ENCODE data around the gene SPATA3. TPM values are rescaled to one million over a fixed set of nuclear protein-coding genes. Genes with fewer than 3 reads are reported as not detected.
A peak's percentile ranks its signal among the peaks of the same experiment; 100 is the strongest.

Gene SPATA3
- total and polyA plus RNA-seq, 2 of the 8 experiments (the other 6 are each of a cell fraction or from before 2014, with no cell fraction given) = not detected

GRCh38 chr2:231056453-231057416 lies 60.8 kb downstream of the SPATA3 start, which contains the start of gene PSMD1:
Gene PSMD1 (plus strand): TSS chr2:231056867. CDS start chr2:231057026, 159 bp downstream.
- peak; percentile 77 for FAIRE-seq
- no peak for TF ChIP-seq CBX8 (IDR thresholded peaks at IDR 0.05; ENCODE audit: borderline replicate concordance, low read depth, low read length)
- TF ChIP-seq POU5F1 (IDR thresholded peaks at IDR 0.05; ENCODE audit: low read depth, low read length) = no peak
- TF ChIP-seq RBBP5 (IDR thresholded peaks at IDR 0.05; ENCODE audit: borderline replicate concordance, low read depth, low read length) = 0 out of 2 replicates have a peak, but pooled peaks have one; percentile 35
- peak; percentile 100 for TF ChIP-seq SP4 (IDR thresholded peaks at IDR 0.05; ENCODE audit: low read length)
- no peak for TF ChIP-seq BCL11A (IDR thresholded peaks at IDR 0.05; ENCODE audit: low read depth in 2 of 2, low read length in 2 of 2)
- TF ChIP-seq FOSL1 (IDR thresholded peaks at IDR 0.05; ENCODE audit: insufficient read depth, low read depth, low read length) = no peak
- TF ChIP-seq NANOG (IDR thresholded peaks at IDR 0.05; ENCODE audit: insufficient read depth, low read depth, low read length, poor library complexity, severe bottlenecking) = peak; percentile 26
- no peak for TF ChIP-seq TCF12 (IDR thresholded peaks at IDR 0.05; ENCODE audit: low read depth, low read length)
- no peak for TF ChIP-seq CTBP2 (IDR thresholded peaks at IDR 0.05; ENCODE audit: borderline replicate concordance, insufficient read depth, insufficient read length, low read length)

More at GRCh38 chr2:231056453-231057416, 60.8 kb downstream of the SPATA3 start, which contains the start of gene PSMD1:
- peak within 1 kb of the TSS; percentile 100 for H2BK5ac ChIP-seq (ENCODE audit: low read depth, low read length)
- no peaks in the 10 kb centered on the region for H3K9me3 ChIP-seq (ENCODE audit: insufficient read depth in 2 of 2, low read depth in 1 of 2, low read length in 1 of 2)
- H3K56ac ChIP-seq (replicated peaks; ENCODE audit: insufficient read length, low read depth, low read length) = peak within 1 kb of the TSS; percentile 88
- H4K5ac ChIP-seq (ENCODE audit: insufficient read length, low read depth, low read length) = peak within 1 kb of the TSS; percentile 99
- H3K4ac ChIP-seq (replicated peaks; ENCODE audit: insufficient read length, low read depth, low read length) = peak within 1 kb of the TSS; percentile 92
- H2AFZ ChIP-seq (ENCODE audit: low read length) = peak within 1 kb of the TSS; percentile 99
- H2BK120ac ChIP-seq (replicated peaks; ENCODE audit: low read depth, low read length) = no peak within 1 kb of the TSS
- H2BK15ac ChIP-seq (ENCODE audit: low read length) = no peak within 1 kb of the TSS
- peaks cover 3 to 12% (median 5%) of the 10 kb centered on the region in 4 experiments for H3K4me1 ChIP-seq (replicated peaks in 1 of 4; ENCODE audit: control insufficient read depth in 3 of 4, insufficient read depth in 4 of 4, low read length in 3 of 4)
- 2% methylated on average over 56 of the region's 73 CpGs; no CpG with 5 or more reads in 1 of the 2 experiments for WGBS, 2 experiments (ENCODE audit: extremely low coverage in 1 of 2, insufficient coverage in 1 of 2, insufficient read length in 1 of 2, insufficient replicate concordance in 2 of 2, low coverage in 1 of 2, low lambda C conversion rate in 2 of 2, missing lambda C conversion rate in 1 of 2)
- peak within 1 kb of the TSS; percentile 81 to 99 (median 96) for H3K4me3 ChIP-seq (ENCODE audit: extremely low read depth in 1 of 4, insufficient read depth in 2 of 4, low read depth in 3 of 4, low read length in 4 of 4)
- peaks cover 0 to 6% (median 3%) of the 10 kb centered on the region in 4 experiments; a peak in 3 of 8 replicates for H3K36me3 ChIP-seq (ENCODE audit: control insufficient read depth in 2 of 4, insufficient read depth in 4 of 4, low read length in 3 of 4)
- H4K8ac ChIP-seq (ENCODE audit: extremely low read depth, insufficient read depth, low read length) = peak within 1 kb of the TSS; percentile 100
- 0 out of 2 replicates have a peak within 1 kb of the TSS, but pooled peaks have one; percentile 72 for H2BK20ac ChIP-seq (ENCODE audit: low read length)
- peak within 1 kb of the TSS; percentile 95; the same call in 1 of the 2 replicates for H3K18ac ChIP-seq (ENCODE audit: extremely low read depth, low read length)
- H2AK5ac ChIP-seq (ENCODE audit: low read depth, low read length) = no peak within 1 kb of the TSS
- peaks cover 0 to 23% (median 16%) of the 10 kb centered on the region in 4 experiments; a peak in 6 of 7 replicates for H3K27me3 ChIP-seq (replicated peaks in 1 of 4; ENCODE audit: control insufficient read depth in 3 of 4, extremely low read depth in 1 of 4, insufficient read depth in 3 of 4, low read length in 3 of 4)
- peak within 1 kb of the TSS; percentile 99 for H3K27ac ChIP-seq (ENCODE audit: low read depth, low read length)
- H3K23ac ChIP-seq (ENCODE audit: insufficient read length) = no peak within 1 kb of the TSS
- peaks cover 14% of the 10 kb centered on the region for H3K23me2 ChIP-seq (ENCODE audit: low read depth, low read length)
- ChIA-PET POLR2A (ENCODE audit: partially characterized antibody) (interaction anchor here (0.6 to 1.1 kb wide), 4 partner anchors 27 to 408 kb away, joined by 3 to 4 read pairs (median 4); partner anchors contain the start of gene NCL), CTCF (ENCODE audit: partially characterized antibody) (interaction anchor here (0.8 to 1.7 kb wide), 14 partner anchors 8 to 232 kb away, joined by 3 to 5 read pairs (median 4); partner anchors contain the start of gene GPR55)
- H3K4me2 ChIP-seq (ENCODE audit: insufficient read depth in 1 of 2, low read depth in 2 of 2, low read length in 2 of 2) = peak within 1 kb of the TSS; percentile 83 to 91
- peak within 1 kb of the TSS; percentile 96 to 99 (median 98) for H3K9ac ChIP-seq (replicated peaks in 1 of 4; ENCODE audit: extremely low read depth in 1 of 4, low read depth in 3 of 4, low read length in 3 of 4)
- peaks cover 2 to 10% of the 10 kb centered on the region in 2 experiments for H4K20me1 ChIP-seq (replicated peaks in 1 of 2; ENCODE audit: control insufficient read depth in 1 of 2, insufficient read depth in 2 of 2, low read length in 2 of 2)
- H3K79me1 ChIP-seq (ENCODE audit: low read depth, low read length) = no peaks in the 10 kb centered on the region; the same call in 1 of the 2 replicates
- peak within 1 kb of the TSS; percentile 99 for H2BK12ac ChIP-seq (ENCODE audit: low read depth, low read length)
- peaks cover 26 to 47% of the 10 kb centered on the region in 2 experiments for H3K79me2 ChIP-seq (ENCODE audit: control insufficient read depth in 1 of 2, insufficient read depth in 2 of 2, low read length in 2 of 2)
- peak within 1 kb of the TSS; percentile 98 for H4K91ac ChIP-seq (replicated peaks; ENCODE audit: insufficient read length, low read length)
- no peak within 1 kb of the TSS for H3K14ac ChIP-seq (ENCODE audit: insufficient read length)
- peak; percentile 81 to 98 for DNase-seq (ENCODE audit: low read depth in 1 of 2, low spot score in 2 of 2)
